HG03045 (cell line): Measurements from ENCODE around the gene KRTAP10-3.
"Not testable (repeated sequence)": the region's sequence is repeated elsewhere in the genome, so short reads cannot be mapped to it uniquely, and the experiment has no call there.

Source experiments
- ATAC-seq: cut with Tn5 transposase; IDR thresholded peaks from one replicate; pipeline ENCODE4 v1.9.1; 2021; ENCODE audit warnings: mild to moderate bottlenecking, moderate library complexity; ENCODE audit not compliant: unreplicated experiment

The KRTAP10-3 gene

DNA sequence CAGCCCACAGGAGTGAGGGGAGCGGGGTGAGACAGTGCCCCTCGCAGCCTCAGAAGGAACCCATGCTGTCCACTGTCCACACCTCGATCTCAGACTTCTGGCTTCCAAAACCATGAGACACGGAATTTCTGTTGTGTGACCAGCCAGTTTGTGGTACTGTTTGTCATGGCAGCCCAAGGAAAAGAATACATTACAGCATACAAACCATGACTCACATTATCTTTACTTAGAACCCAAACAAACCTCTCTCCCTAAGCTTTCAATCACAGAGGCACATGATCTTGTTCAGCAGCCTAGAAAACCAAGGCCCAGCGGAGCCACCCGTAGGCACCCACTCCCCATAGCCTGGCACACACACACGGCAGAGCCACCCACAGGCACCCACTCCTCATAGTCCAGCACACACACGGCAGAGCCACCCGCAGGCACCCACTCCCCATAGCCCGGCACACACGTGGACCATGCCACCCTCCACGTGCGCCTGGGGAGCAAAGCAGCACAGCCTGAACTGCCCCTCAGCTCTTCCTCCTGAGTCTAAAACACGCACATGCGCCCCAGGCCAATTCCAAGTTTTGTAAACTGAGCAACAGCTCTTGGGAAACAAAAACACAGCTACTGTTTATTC lies 14.5 kb upstream of the KRTAP10-3 start:
- ATAC-seq, result no peak

DNA sequence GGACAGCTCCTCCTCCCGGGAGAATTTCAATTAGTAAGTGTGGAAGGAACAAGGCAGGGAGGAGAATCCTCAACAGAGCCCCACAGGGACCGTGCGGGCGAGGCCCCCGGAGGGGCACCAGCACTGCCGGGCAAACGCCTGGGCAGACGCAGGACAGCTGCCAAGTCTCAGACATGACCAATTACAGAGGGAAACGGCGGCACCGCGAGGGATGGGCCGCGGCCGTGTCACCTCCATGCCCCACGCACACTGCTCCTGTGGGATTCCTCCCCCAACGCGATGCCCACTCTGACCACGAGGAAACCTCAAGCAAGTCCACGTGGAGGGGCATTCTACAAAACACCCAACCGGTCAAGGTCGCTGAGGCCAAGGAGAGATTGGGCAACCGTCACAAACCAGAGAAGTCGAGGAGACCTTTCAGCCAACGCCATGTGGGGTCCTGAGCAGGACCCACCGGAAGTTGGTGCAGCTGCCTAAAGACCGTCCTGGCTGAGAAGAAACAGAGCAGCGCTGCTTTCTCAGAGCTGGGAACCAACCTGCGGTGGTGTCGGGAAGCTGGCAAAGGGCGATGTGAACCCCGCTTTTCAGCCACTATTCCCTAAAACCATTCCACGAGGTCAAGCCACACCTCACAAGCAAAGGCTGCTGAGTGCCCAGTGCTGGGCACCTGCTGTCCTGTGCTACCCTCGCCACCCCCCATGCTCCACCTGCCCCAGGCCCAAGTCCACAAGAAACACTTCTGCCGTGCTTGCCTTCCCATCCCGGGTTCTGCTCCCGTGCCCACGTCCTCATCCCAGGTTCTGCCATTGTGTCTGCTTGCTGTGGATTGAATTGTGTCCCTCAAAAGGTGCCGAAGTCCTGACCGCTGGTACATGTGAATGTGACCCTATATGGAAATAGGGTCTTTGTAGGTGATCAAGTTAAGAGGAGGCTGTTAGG lies 13.5 kb upstream of the KRTAP10-3 start:
- ATAC-seq, result no peak

DNA sequence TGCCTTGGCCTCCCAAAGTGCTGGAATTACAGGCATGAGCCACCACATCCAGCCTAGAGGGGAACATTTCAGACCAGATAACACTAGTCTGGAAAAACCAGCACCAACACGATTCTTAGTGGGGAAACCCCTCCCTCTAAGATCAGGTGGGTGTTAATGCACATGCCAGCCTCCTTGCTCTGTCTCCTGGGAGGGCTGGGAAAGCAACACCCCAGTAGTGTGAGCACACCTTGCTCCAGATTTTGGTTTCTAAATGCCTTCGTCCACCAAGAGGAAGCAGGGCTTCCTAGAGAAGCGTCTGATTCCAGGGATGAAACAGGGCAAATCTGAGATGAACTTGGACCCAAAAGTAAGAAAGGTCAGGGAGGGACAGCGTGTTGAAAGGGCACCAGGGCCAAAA lies 12.7 kb upstream of the KRTAP10-3 start:
- no peak for ATAC-seq

DNA sequence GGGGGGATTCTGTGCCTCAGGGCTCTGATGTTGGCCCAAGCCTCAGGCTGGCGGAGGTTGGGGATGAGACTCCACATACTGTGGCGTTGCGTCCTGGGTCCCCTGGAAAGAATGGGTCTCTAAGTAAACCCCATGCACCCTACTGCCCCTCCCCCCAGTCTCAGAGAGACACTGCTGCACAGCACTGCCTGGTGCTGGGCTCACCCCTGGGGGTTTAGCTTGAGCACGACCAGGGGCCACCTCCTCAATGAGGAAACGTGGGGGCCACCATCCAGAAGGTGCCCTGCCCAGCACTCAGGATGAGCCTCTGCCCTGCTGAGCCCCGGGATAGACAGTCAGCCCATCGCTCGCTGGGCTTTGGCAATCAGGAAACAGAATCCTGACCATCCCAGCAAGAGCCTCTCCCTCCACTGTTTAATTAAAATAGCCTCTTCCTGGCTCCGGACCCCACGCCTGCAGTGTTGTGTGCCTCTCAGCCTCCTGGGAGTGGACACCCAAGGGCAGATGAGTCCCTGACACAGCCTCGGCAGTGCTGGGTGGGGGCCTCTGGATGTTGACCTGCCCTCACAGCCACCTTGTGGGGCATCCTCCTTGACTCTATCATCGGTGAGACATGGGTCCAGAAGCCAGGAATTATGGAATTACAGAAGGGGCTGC lies 11.4 kb upstream of the KRTAP10-3 start:
- ATAC-seq, result no peak

DNA sequence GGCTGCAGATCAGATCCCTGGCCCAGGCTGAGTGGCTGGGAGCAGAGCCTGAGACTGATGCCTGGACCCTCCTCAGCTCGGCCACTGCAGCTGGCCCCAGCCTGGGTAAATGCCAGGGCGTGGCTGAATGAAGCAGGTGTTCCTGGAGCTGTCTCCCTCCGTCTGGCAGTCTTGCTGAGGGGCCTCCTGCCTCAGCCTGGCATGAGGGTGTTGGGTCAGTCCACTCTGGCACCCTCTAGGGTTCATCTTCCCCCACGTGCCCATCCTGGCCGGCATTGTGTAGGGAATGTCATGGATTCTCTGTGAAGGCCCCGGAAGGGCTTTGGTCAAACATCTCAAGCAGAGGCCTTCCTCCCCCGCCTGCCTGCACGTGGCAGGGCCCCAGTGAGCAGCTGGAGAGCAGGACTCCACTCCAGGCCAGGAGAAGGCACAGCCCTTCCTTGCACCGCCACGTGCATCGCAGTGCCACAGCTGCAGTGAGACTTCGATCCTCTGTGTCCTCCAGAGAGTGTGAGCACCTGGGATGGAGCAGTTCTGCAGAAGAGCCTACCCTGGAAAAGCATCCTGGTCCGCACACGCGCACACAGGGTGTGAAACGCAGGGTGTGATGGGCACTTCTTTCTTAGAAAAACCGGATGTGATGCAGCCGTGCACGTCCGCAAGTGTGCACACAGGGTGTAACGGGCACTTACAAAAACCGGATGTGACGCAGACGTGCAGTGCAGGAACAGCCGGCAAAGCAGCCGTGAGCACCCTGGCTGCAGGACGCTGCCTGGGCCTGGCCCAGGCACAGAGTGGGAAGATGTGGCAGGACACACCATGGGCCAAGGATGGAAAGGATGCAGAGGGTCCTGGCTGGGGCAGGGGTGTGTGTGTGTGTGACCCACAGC lies 10.3 kb upstream of the KRTAP10-3 start:
- no peak for ATAC-seq

DNA sequence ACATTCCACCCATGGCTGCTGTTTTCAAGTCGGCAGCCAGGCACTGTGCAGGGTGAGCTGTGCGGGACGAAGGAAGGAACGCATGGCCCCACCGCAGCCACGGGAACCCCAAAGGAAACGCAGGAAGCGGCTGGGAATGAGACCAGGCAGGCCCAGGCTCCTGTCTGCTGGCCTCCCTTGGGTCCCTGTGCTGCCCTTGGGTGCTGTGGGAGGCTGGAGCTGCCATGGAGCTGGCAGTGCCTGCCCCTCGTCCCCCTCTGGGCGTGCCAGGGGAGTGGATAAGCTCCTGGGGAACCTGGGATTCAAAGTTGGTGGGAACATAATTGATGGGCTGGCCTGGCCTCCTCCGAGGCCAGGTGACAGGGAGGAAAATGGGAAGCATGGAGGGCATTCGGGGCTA lies 9.7 kb upstream of the KRTAP10-3 start:
- ATAC-seq, result no peak

DNA sequence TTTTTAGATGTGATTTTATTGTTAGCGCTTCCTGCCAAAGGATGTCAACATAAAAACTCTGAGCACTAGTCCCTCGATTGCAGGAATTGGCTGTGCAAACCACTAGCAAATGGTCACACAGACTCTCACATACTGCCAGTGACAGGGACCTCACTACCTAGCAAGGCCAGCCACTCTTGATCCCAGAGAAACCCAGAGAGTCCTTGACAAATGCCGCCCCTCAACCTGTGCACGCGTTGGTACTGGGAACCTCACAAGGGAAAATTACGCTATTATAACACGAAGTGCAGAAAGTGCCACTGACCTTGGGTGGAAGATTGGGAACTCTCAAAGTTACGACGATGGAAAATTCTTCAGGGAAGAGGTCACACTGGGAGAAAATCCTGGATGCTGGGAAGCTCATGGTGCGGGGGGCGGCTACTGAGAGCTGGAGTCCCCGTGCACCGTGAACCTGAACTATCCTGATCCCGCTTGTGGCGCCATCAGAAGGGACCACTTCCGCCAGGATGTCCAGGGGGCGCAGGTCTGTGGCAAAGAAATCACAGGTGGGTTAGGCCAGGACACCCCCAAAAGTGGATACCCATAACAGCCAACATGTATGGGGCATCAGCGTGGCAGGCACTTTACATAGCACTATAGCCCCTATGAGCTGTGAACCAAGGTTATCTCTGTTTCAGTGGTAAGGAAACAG lies 9.0 kb upstream of the KRTAP10-3 start:
- no peak for ATAC-seq

DNA sequence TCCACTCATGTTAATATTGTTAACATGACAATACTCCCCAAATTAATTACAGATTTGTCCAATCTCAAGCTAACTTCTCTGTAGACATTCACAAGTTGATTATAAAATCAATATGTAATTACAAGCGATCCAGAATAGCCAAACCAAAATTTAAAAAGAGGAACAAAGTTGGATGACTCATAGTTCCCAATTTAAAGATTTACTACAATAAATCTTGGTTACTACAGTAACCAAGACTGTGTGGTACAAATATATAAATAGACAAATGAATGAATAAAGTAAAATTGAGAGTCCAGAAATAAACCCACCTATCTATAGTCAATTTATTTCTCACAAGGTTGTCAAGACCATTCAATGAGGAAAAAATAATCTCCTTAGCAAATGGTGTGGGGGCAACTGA lies 7.8 kb upstream of the KRTAP10-3 start:
- no peak for ATAC-seq

DNA sequence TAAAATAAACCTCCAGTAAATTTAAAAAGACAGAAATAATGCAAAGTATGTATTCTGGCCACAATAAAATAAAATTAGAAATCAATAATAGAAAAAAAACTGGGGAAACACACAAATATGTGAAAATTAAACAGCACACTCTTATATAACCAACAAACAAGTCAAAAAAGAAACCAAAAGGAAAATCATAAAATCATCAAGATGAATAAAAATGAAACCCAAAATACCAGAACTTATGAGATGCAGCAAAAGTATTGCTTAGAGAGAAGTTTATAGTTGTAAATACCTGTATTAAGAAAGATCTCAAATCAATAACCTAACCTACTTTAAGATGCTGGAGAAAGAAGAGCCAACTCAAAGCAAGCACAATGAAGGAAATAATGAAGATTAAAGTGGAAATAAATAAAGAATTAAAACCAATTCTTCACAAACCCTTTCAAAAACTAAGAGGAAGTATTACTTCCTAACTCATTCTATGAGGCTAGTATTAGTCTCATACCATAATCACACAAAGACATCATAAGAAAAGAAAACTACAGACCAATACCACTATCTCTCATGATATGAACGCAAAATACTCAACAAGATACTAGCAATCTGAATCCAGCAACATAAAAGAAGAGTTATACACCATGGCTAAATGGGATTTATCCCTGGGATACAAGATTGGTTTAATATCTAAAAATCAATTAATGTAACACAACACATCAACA lies 6.4 kb upstream of the KRTAP10-3 start:
- no peak for ATAC-seq

DNA sequence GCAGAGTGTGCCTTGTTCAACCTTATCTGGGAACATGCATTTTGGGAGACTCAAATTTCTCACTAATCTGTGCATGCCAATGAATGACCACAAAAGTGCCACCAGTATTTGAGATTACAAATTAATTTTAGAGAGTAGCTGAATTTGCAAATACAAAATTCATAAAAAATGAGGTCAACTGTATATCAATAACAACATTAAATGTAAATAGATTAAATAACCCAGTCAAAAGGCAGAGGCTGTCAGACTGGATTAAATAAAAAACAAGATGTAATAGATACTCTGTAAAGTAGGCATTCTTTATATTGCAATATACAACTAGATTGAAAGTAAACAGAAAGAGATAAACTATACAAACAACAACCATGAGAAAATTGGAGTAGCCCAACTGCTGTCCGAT lies 5.5 kb upstream of the KRTAP10-3 start:
- ATAC-seq, result no peak

DNA sequence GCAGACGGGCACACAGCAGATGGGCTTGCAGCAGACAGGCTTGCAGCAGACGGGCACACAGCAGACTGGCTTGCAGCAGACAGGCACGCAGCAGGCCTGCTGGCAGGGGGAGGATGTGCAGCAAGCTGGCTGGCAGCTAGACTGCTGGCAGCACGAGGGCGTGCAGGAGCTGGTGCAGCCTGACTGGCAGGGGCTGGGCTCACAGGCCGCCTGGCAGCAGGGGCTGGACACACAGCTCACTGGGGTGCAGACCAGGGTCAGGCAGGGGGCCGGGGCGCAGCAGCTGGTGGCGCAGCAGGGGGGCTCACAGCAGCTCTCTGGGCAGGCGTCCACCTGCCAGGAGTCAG lies 293 bp downstream of the KRTAP10-3 start:
- not testable (repeated sequence) for ATAC-seq

DNA sequence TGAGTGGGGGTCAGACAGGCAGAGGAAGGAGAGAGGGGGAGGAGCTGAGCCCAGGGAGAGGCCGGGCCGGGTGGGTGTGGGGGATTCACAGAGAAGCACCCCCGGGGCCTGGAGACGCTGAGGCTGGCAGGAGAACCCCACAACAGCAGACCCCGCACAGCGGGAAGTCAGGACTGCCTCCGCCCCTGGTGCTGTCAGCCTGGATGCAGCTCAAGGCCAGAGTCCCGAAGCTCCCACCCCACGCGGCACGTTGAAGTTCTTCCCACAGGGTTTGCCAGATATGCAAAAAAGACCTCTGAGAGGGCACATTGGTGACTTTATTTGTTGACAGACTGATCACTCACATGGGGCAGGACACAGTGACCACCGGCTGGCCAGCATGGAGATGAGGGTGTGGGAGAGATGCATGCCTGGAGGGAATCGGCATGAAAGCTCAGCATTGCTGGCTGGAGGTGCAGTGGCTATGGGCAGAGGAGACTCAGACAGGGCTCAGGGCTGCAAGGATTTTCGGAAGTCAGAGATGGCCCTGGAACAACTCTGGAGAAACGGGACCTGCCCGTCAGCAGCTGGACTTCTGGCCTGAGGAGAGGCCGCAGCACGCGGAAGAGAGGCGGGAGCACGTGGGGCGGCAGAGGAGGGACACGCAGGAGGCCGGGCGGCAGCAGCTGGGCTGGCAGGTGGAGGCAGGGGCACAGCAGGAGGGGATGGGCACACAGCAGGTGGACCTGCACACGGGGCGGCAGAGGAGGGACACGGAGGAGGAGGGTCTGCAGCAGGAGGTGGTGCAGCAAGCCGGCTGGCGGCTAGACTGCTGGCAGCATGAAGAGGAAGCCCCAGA lies 885 bp downstream of the KRTAP10-3 start:
- ATAC-seq, result no peak

DNA sequence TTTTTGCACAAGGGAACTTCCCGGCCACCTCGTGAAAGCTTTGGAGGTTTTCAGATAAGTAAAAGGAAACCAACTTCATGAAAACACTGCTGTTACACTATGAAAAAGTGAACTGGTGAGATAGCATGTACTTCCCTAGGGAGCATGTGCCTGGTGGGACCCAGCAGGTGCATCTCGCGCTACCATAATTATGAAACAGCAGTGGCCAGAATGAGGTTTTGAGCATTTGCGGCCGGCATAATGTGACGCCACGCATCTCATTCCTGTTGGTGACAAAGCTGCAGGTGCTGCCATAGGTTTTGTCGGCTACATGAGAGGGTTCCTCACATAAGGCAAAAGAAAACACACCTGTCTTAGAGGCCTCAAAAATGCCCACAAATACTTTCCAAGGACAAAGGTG lies 1.7 kb downstream of the KRTAP10-3 start:
- ATAC-seq, result no peak

DNA sequence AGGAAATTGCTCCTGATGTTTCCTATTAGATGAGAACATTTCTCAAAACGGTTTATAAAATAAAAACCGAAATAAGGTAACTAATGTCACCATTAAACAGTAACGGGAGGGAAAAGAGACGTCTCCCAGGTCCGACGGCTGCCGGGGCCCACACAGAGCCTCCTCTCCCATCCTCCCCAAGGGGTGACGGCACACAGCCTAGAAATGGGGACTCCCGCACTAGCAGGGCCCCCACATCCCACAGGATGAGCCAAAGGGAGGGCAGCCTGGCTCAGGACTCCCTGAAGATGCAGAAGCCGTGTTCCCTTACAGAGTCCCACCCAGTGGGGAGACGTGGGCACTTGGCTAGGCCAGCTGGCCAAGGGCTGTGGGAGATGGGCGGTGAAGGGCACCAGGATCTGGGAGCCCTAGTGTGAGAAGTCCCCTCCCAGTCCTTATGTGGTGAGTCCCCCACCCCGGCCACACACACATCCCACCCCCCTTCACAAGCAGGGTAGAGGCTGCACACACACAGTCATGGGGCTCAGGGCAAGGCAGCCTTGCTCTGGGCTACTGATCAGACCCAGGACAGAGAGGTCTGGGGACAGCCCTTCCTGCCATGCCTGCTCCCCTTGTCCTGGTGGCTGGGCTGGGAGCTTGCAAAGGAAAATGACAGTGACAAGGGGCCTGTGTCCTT lies 3.3 kb downstream of the KRTAP10-3 start:
- ATAC-seq, result no peak

DNA sequence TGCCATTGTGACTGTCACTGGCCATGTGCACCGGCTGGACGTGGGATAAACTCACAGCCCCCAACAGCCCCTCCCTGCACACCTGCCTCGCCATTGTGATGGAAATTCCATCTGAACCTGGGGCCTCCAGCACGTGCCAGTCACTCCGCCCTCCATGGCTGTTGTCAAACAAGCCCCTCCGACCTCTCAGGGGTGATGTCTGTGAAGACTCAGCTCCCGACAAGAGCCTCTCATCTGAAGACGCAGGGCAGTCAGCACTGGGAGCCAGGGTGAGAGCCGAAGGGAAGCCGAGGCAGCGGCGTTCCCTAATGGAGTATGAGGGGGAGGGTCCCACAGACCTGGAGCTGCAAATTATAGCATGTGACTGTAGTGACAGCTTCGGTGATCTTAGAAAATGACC lies 5.9 kb downstream of the KRTAP10-3 start:
- no peak for ATAC-seq

DNA sequence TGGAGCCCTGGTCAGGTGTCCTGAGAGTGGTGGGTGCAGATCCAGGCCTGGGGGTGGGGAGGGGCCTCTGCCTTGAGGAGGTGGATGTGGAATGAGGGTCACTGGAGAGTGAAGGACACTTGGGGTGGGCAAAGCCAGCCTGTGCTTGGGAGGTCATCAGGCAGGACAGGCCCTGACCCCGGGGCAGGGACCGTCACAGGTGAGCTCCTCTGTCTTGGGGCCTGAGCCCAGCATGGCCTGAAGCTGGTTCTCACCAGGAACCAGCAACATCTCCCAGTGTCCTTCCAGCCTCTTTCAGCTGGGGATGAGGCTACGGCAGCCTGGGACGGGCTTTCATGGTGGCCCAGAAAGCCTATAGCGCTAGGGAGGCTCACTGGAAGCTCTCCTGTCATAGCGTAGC lies 6.5 kb downstream of the KRTAP10-3 start:
- no peak for ATAC-seq

DNA sequence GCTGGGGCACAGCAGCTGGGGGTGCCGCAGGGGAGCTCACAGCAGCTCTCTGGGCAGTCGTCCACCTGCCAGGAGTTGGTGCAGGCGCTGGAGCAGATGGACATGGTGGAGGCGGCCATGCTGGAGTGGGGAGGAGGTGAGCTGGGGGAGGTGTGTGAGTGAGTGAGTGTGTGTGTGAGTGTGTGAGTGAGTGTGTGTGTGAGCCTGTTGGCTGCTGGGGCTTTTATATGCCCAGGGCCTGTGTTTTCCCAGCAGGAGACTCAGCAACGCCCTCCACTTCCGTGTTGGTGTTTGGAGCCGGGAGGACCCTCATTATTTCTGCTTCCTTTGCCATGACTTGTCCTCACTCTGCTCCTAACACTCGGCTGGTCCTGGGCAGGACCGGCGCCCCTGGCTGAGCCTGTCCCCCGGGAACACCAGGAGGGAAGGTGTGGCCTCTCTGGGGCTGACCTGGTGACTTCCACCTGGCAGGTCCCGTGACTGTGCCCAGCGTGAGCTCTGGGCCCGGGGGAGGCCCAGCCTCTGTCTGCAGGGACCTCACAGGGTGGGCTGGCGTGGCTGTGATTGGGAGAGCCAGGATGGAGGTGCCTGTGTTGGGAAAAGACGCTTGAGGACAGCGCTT lies 7.1 kb downstream of the KRTAP10-3 start, which contains the start of gene KRTAP10-2:
Gene KRTAP10-2 (minus strand): TSS at position 166 of the 622 bp plus-strand sequence. CDS start 47 bp downstream, at position 119.
- no peak for ATAC-seq

DNA sequence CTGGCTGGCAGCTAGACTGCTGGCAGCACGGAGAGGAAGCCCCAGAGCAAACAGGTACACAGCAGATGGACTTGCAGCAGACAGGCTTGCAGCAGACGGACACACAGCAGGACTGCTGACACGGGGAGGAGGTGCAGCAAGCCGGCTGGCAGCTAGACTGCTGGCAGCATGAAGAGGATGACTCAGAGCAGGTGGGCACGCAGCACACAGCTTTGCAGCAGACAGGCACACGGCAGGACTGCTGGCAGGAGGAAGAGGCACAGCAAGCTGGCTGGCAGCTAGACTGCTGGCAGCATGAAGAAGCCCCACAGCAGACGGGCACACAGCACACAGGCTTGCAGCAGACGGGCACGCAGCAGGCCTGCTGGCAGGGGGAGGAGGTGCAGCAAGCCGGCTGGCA lies 7.8 kb downstream of the KRTAP10-3 start:
- ATAC-seq, result no peak
